Esophagus muscularis mucosa (tissue), 4 donors: ENCODE results near the gene EGF. TPM values are rescaled to one million over a fixed set of nuclear protein-coding genes. Genes with fewer than 3 reads are reported as not detected.
"Not testable (repeated sequence)": the region's sequence is repeated elsewhere in the genome, so short reads cannot be mapped to it uniquely, and the experiment has no call there.

ENCODE experiments used
- DNase-seq: peaks from one replicate; pipeline ENCODE4 v3.0.0-alpha.2; 2017; ENCODE audit errors: extremely low spot score
- H3K27ac ChIP-seq, 4 donors: fragments of 200-600 bp; sonication (generic); replicated peaks in 1 of 4; 1 replicate in 3 of 4; 2 replicates in 1 of 4; pipeline ENCODE4 v1.5.1; 2016 to 2019; ENCODE audit warnings: mild to moderate bottlenecking in 1 of 4
- H3K27me3 ChIP-seq, 4 donors: fragments of 200-600 bp; sonication (generic); one replicate each; pipeline versions ENCODE4 v1.5.1 to v1.6.0; 2016 to 2019
- H3K36me3 ChIP-seq, 4 donors: fragments of 200-600 bp; sonication (generic); one replicate each; pipeline ENCODE4 v1.5.1; 2016 to 2019
- H3K4me1 ChIP-seq, 4 donors: fragments of 200-600 bp; sonication (generic); one replicate each; pipeline ENCODE4 v1.5.1; 2016 to 2019
- H3K4me3 ChIP-seq, 4 donors: fragments of 200-600 bp; sonication (generic); 1 replicate in 2 of 4; 2 replicates in 2 of 4; pipeline ENCODE4 v1.5.1; 2016 to 2019; ENCODE audit warnings: mild to moderate bottlenecking in 4 of 4, moderate library complexity in 1 of 4
- H3K9me3 ChIP-seq, 4 donors: fragments of 200-600 bp; sonication (generic); 1 replicate in 3 of 4; 2 replicates in 1 of 4; pipeline ENCODE4 v1.5.1; 2016 to 2019
- CTCF ChIP-seq, 3 experiments: fragments of 200-600 bp in 2 of 3; fragments of 450-650 bp in 1 of 3; sonication (generic) in 2 of 3; IDR thresholded peaks; one replicate each; pipeline ENCODE4 v1.5.1; 2017 to 2019; ENCODE audit warnings: antibody characterized with exemption in 3 of 3, mild to moderate bottlenecking in 2 of 3, moderate library complexity in 1 of 3
- EP300 ChIP-seq: sonication (generic); formaldehyde crosslinking; IDR thresholded peaks from one replicate; pipeline ENCODE4 v1.6.1; 2017; ENCODE audit warnings: antibody characterized with exemption
- POLR2A ChIP-seq: fragments of 450-650 bp; IDR thresholded peaks from one replicate; pipeline ENCODE4 v1.6.1; 2017; ENCODE audit warnings: antibody characterized with exemption, moderate library complexity, mild to moderate bottlenecking, low read depth
- POLR2AphosphoS5 ChIP-seq, 2 donors: sonication (generic); formaldehyde crosslinking; IDR thresholded peaks; one replicate each; pipeline ENCODE4 v1.6.1; 2017; ENCODE audit warnings: antibody characterized with exemption in 2 of 2
- WGBS: methylation state at CpG from one replicate; pipeline ENCODE4 v1.1.5; 2018; 5-methylcytosine and 5-hydroxymethylcytosine counted together
- intact Hi-C: fragments of 100-400 bp; cut with DNase I; formaldehyde crosslinking; loops from one replicate; pipeline ENCODE4 v1.15.1; 2023
- total RNA-seq, 4 donors: library from RNA; depleted of rRNA; stranded (reverse); fragments of >200 nt; gene quantifications; one replicate each; pipeline versions ENCODE4 v1.1.0 to v1.2.1, GENCODE V29; 2016

The EGF gene
- total RNA-seq, 4 donors from 2014 or later = 0.75 to 3.6 (median 2.2) TPM

GRCh38 chr4:110033355-110034025, 120.8 kb downstream of the EGF start:
- Histone ChIP-seq H3K27me3 (peaks cover 0 to 6% (median 0%) of the 10 kb centered on the region in 4 donors), H3K36me3 (no peaks in the 10 kb centered on the region), H3K9me3 (no peaks in the 10 kb centered on the region), H3K27ac (no peak overlapping the region), H3K4me3 (no peak overlapping the region), H3K4me1 (no peaks in the 10 kb centered on the region)
- DNase-seq = peak; percentile 0
- TF ChIP-seq POLR2AphosphoS5 (IDR thresholded peaks at IDR 0.05) (no peak), CTCF (IDR thresholded peaks at IDR 0.05) (no peak), EP300 (no peak), POLR2A (no peak)
- 54% methylated on average over 8 of the region's 8 CpGs for WGBS
- intact Hi-C loops = no loop called here

- 74% methylated on average over 3 of the region's 3 CpGs for WGBS
- TF ChIP-seq POLR2AphosphoS5 (IDR thresholded peaks at IDR 0.05) = no peak
- no peak for TF ChIP-seq POLR2A
- no peak for TF ChIP-seq EP300
- TF ChIP-seq CTCF (IDR thresholded peaks at IDR 0.05) = no peak
- intact Hi-C loops = no loop called here
- peak; percentile 86 for DNase-seq
- Histone ChIP-seq H3K9me3 (no peaks in the 10 kb centered on the region), H3K27me3 (peaks cover 0 to 6% (median 0%) of the 10 kb centered on the region in 4 donors), H3K27ac (no peak overlapping the region), H3K4me1 (no peaks in the 10 kb centered on the region), H3K4me3 (no peak overlapping the region), H3K36me3 (no peaks in the 10 kb centered on the region)
Measured at GRCh38 chr4:110034026-110034393, 121.3 kb downstream of the EGF start.

- H3K9me3 ChIP-seq, H3K27ac ChIP-seq, intact Hi-C loops, H3K36me3 ChIP-seq, H3K4me1 ChIP-seq, H3K27me3 ChIP-seq, H3K4me3 ChIP-seq: not testable (repeated sequence)
- whole genome bisulfite sequencing = 93% methylated on average over 11 of the region's 11 CpGs
- DNase-seq = peak; percentile 75
Measured at GRCh38 chr4:110039164-110039563, 126.5 kb downstream of the EGF start.

GRCh38 chr4:110041735-110042134, 129.1 kb downstream of the EGF start:
- Histone ChIP-seq H3K4me1 (no peaks in the 10 kb centered on the region), H3K9me3 (no peaks in the 10 kb centered on the region), H3K27me3 (peaks cover 0 to 6% (median 0%) of the 10 kb centered on the region in 4 donors), H3K36me3 (no peaks in the 10 kb centered on the region), H3K27ac (no peak overlapping the region), H3K4me3 (no peak overlapping the region)
- intact Hi-C loops = no loop called here
- peak; percentile 31 for DNase-seq
- TF ChIP-seq POLR2A = no peak
- no peak for TF ChIP-seq EP300
- no peak for TF ChIP-seq CTCF (IDR thresholded peaks at IDR 0.05)
- no peak for TF ChIP-seq POLR2AphosphoS5 (IDR thresholded peaks at IDR 0.05)
- 57% methylated on average over 1 of the region's 1 CpG for WGBS

- no peak overlapping the region for H3K4me3 ChIP-seq
- DNase-seq = peak; percentile 37
- WGBS = 51% methylated on average over 13 of the region's 13 CpGs
- H3K9me3 ChIP-seq = no peaks in the 10 kb centered on the region
- intact Hi-C loops = no loop called here
- no peak overlapping the region for H3K27ac ChIP-seq
- H3K27me3 ChIP-seq = peaks cover 0 to 5% (median 0%) of the 10 kb centered on the region in 4 donors
- no peaks in the 10 kb centered on the region for H3K4me1 ChIP-seq
- no peaks in the 10 kb centered on the region for H3K36me3 ChIP-seq
- TF ChIP-seq CTCF (IDR thresholded peaks at IDR 0.05) (no peak), EP300 (no peak), POLR2AphosphoS5 (IDR thresholded peaks at IDR 0.05) (no peak), POLR2A (no peak)
Measured at GRCh38 chr4:110042545-110043517, 130.1 kb downstream of the EGF start.
